A549 (cell line): ENCODE measurements around the gene PRKCE. TPM values are rescaled to one million over a fixed set of nuclear protein-coding genes. Genes with fewer than 3 reads are reported as not detected.

Experiments used
- ATAC-seq, 2 experiments: fragments of 200-7000 bp in 1 of 2; fragments of >200 bp in 1 of 2; cut with Nextera tagmentation in 1 of 2; cut with Tn5 transposase in 1 of 2; 3 replicates each; pipeline versions ENCODE4 v1.8.0 to v1.9.1; 2018 to 2020; ENCODE audit warnings: mild to moderate bottlenecking in 1 of 2, moderate library complexity in 1 of 2
- CTCF ChIA-PET: fragments of 300-600 bp; sonication (Branson Sonifier 250); formaldehyde crosslinking; extraction: SDS; loops from one replicate; lab custom pipeline; 2021; ENCODE audit warnings: antibody characterized with exemption, inconsistent platforms; lab: Yijun Ruan, JAX
- POLR2A ChIA-PET: fragments of 350-600 bp; formaldehyde crosslinking; extraction: SDS; loops from one replicate; lab custom pipeline; 2021; ENCODE audit warnings: antibody characterized with exemption, inconsistent platforms; lab: Yijun Ruan, JAX
- DNase-seq, 2 experiments: peaks; one replicate each; pipeline versions ENCODE4 v3.0.0 to v3.0.0-alpha.2; 2011 to 2016; ENCODE audit warnings: low read depth in 1 of 2, low spot score in 1 of 2
- FAIRE-seq: peaks from 2 replicates; lab custom pipeline; 2011; peaks lifted over from hg19 to GRCh38; lab: Jason Lieb, UNC
- H3K27ac ChIP-seq, 2 experiments: fragments of >200 bp; sonication (Bioruptor Twin); formaldehyde crosslinking; 3 replicates each; pipeline ENCODE4 v1.5.1; 2016 to 2017
- H3K4me1 ChIP-seq: fragments of >200 bp; sonication (Bioruptor Twin); formaldehyde crosslinking; 3 replicates; pipeline ENCODE4 v1.6.1; 2016
- H3K4me2 ChIP-seq: fragments of >200 bp; sonication (Bioruptor Twin); formaldehyde crosslinking; 3 replicates; pipeline ENCODE4 v1.6.1; 2016
- H3K4me3 ChIP-seq: fragments of >200 bp; sonication (Bioruptor Twin); formaldehyde crosslinking; 3 replicates; pipeline ENCODE4 v1.5.1; 2016
- H3K9me3 ChIP-seq: fragments of >200 bp; sonication (Bioruptor Twin); formaldehyde crosslinking; 3 replicates; pipeline ENCODE4 v1.6.1; 2016
- BHLHE40 ChIP-seq: IDR thresholded peaks from 2 replicates; pipeline ENCODE4 v1.6.1; 2012; ENCODE audit warnings: low read depth, low read length, inconsistent platforms
- CHD2 ChIP-seq: fragments of 150-350 bp; IDR thresholded peaks from 2 replicates; pipeline ENCODE4 v1.6.1; 2014; ENCODE audit warnings: low read length; ENCODE audit not compliant: partially characterized antibody
- CTCF ChIP-seq: fragments of >200 bp; sonication (Bioruptor Twin); formaldehyde crosslinking; IDR thresholded peaks from 3 replicates; pipeline ENCODE4 v1.5.1; 2016
- E2F6 ChIP-seq: IDR thresholded peaks from 2 replicates; pipeline ENCODE4 v1.6.1; 2012; ENCODE audit warnings: low read depth, borderline replicate concordance
- EHMT2 ChIP-seq: fragments of 200-600 bp; sonication (generic); IDR thresholded peaks from 2 replicates; pipeline ENCODE4 v1.6.1; 2016; ENCODE audit warnings: antibody characterized with exemption, low read depth, mild to moderate bottlenecking, moderate library complexity
- ELK1 ChIP-seq: fragments of 150-350 bp; IDR thresholded peaks from 2 replicates; pipeline ENCODE4 v1.6.1; 2014; ENCODE audit warnings: low read depth, mild to moderate bottlenecking, low read length
- FOSB ChIP-seq: fragments of 250-450 bp; sonication (Bioruptor Pico); IDR thresholded peaks from 2 replicates; pipeline ENCODE4 v1.5.0; 2020; ENCODE audit warnings: mild to moderate bottlenecking, moderate library complexity
- HMGXB4 ChIP-seq: fragments of 250-450 bp; sonication (Bioruptor Pico); IDR thresholded peaks from 2 replicates; pipeline ENCODE4 v1.5.0; 2021; ENCODE audit warnings: mild to moderate bottlenecking, moderate library complexity, borderline replicate concordance
- HOXB5 ChIP-seq: fragments of 250-450 bp; sonication (Bioruptor Pico); IDR thresholded peaks from 2 replicates; pipeline ENCODE4 v1.5.0; 2020; ENCODE audit warnings: mild to moderate bottlenecking, moderate library complexity
- RAD21 ChIP-seq, 2 experiments: fragments of >200 bp in 1 of 2; sonication (Bioruptor Twin) in 1 of 2; formaldehyde crosslinking in 1 of 2; IDR thresholded peaks in 1 of 2; conservative IDR thresholded peaks in 1 of 2; 2 replicates in 1 of 2; 3 replicates in 1 of 2; pipeline ENCODE4 v1.6.1; 2012 to 2018; ENCODE audit warnings: inconsistent platforms in 1 of 2
- RARB ChIP-seq: fragments of 250-450 bp; sonication (Bioruptor Pico); IDR thresholded peaks from 2 replicates; pipeline ENCODE4 v1.8.0; 2021; ENCODE audit warnings: mild to moderate bottlenecking, moderate library complexity
- RFX5 ChIP-seq: fragments of 450-650 bp; IDR thresholded peaks from 2 replicates; pipeline ENCODE4 v1.7.1; 2014; ENCODE audit warnings: antibody characterized with exemption, mild to moderate bottlenecking, moderate library complexity
- TP53 ChIP-seq: fragments of 250-450 bp; sonication (Bioruptor Pico); IDR thresholded peaks from 2 replicates; pipeline ENCODE4 v1.5.0; 2021; ENCODE audit warnings: mild to moderate bottlenecking, moderate library complexity
- USF2 ChIP-seq: fragments of 450-650 bp; IDR thresholded peaks from 2 replicates; pipeline ENCODE4 v1.6.1; 2014; ENCODE audit warnings: antibody characterized with exemption
- ZC3H11A ChIP-seq: fragments of 450-650 bp; IDR thresholded peaks from 2 replicates; pipeline ENCODE4 v1.6.1; 2014; ENCODE audit warnings: antibody characterized with exemption, mild to moderate bottlenecking
- WGBS: methylation state at CpG from one replicate; pipeline ENCODE4 v1.1.6; 2017; ENCODE audit errors: missing lambda C conversion rate; 5-methylcytosine and 5-hydroxymethylcytosine counted together
- polyA plus RNA-seq, 4 experiments: library from polyadenylated mRNA; depleted of rRNA in 3 of 4; stranded (reverse); fragments of >200 nt; fragmentation: RNase III in 1 of 4; extraction: RNeasy Plus Mini Kit Qiagen cat#74134 plus additional on column Dnase treatment in 1 of 4; gene quantifications; 2 replicates in 3 of 4; 3 replicates in 1 of 4; pipeline ENCODE4 v1.2.3, GENCODE V29; 2011 to 2017

PRKCE gene
- polyA plus RNA-seq, 2 of the 4 experiments (the other 2 are of a cell fraction): 11.5 to 12.0 TPM

- no peaks in the 10 kb centered on the region for H3K9me3 ChIP-seq
- TF ChIP-seq HOXB5 (CRISPR knock-in tag) (no peak), RFX5 (no peak), RAD21 (conservative IDR thresholded peaks at IDR 0.05 in 1 of 2, IDR thresholded peaks at IDR 0.05 in 1 of 2) (no peak), CTCF (no peak), USF2 (no peak), RARB (CRISPR knock-in tag) (no peak)
- TF ChIP-seq, all 56 proteins: peak for 0
- 94% methylated on average over 5 of the region's 5 CpGs for WGBS
- no peak overlapping the region for H3K4me2 ChIP-seq
- CTCF ChIA-PET: interaction anchor here (0.6 to 2.7 kb wide), 11 partner anchors 8 to 636 kb away, joined by 3 to 19 read pairs (median 4); no protein-coding TSS in a partner anchor
- POLR2A ChIA-PET: no interaction called here
- DNase-seq: no peak
- no peak overlapping the region for H3K4me3 ChIP-seq
- H3K27ac ChIP-seq: no peak overlapping the region
- H3K4me1 ChIP-seq: peaks cover 14% of the 10 kb centered on the region
- no peak for FAIRE-seq
- ATAC-seq: no peak
These were observed 362.3 kb downstream of the PRKCE start for GRCh38 chr2:46013726-46014125.

- ChIA-PET POLR2A (interaction anchor here (0.6 kb wide), 1 partner anchor 76 kb away, joined by 4 read pairs; no protein-coding TSS in a partner anchor), CTCF (interaction anchor here (0.7 to 2.7 kb wide), 4 partner anchors 22 to 1365 kb away, joined by 3 to 19 read pairs (median 3); no protein-coding TSS in a partner anchor)
- TF ChIP-seq EHMT2 (no peak), HMGXB4 (CRISPR knock-in tag) (no peak), ZC3H11A (no peak), E2F6 (no peak), RARB (CRISPR knock-in tag) (no peak), TP53 (no peak), ELK1 (no peak), BHLHE40 (no peak), CHD2 (no peak), FOSB (CRISPR knock-in tag) (no peak)
- Histone ChIP-seq H3K9me3 (no peaks in the 10 kb centered on the region), H3K4me2 (no peak overlapping the region), H3K4me3 (no peak overlapping the region), H3K4me1 (peaks cover 14% of the 10 kb centered on the region), H3K27ac (peak overlapping the region in 1 of 2 experiments; percentile 29; a peak in 2 of 6 replicates)
- 93% methylated on average over 6 of the region's 6 CpGs for WGBS
- DNase-seq: no peak
- ATAC-seq: no peak
- no peak for FAIRE-seq
These were observed 363.6 kb downstream of the PRKCE start for GRCh38 chr2:46014911-46015654.
